Measurements from ENCODE around the gene BACH2. TPM values are rescaled to one million over a fixed set of nuclear protein-coding genes. Genes with fewer than 3 reads are reported as not detected.

The BACH2 gene
- total RNA-seq, 1 donor from 2014 or later: 7.7 TPM

DNA sequence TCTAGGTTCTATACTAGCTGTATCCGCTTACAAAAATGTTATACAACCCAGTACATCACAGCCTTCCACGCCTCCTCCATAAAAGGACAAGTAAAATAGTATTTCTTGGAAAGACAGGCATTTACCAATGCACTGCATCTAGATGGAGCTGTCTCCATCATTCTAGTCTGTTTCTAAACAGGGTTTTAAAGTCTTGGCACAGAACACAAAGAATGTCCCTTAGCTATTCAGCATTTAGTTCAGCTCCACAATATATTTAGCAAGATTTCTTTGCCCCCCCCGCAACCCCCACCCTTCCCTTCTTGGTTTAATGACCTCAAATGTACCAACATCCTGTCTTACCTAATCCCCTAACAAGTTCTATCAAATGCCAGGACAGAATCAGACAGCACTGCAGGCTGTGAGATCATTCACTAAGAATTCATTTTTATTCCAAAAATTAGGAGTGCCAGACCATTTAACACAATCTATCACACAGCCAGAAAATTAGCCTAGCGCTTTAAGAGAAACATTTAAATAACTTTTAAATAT lies 198.6 kb downstream of the BACH2 start:
- Histone ChIP-seq H3K27ac (peak overlapping the region; percentile 89 to 93), H3K9me3 (no peaks in the 10 kb centered on the region), H3K27me3 (no peaks in the 10 kb centered on the region), H3K36me3 (no peaks in the 10 kb centered on the region), H3K4me3 (peak overlapping the region in 1 of 2 donors; percentile 9), H3K4me1 (peaks cover 4 to 46% of the 10 kb centered on the region in 2 donors)
- intact Hi-C loops (cut with DNase I): loop anchor here (1.0 to 5.0 kb wide), 9 partner anchors 25 to 379 kb away; partner anchors contain the start of genes BACH2 and CASP8AP2
- peak; percentile 63 to 95 for DNase-seq (ENCODE audit: low spot score in 2 of 2)
- TF ChIP-seq, protein P1, sequence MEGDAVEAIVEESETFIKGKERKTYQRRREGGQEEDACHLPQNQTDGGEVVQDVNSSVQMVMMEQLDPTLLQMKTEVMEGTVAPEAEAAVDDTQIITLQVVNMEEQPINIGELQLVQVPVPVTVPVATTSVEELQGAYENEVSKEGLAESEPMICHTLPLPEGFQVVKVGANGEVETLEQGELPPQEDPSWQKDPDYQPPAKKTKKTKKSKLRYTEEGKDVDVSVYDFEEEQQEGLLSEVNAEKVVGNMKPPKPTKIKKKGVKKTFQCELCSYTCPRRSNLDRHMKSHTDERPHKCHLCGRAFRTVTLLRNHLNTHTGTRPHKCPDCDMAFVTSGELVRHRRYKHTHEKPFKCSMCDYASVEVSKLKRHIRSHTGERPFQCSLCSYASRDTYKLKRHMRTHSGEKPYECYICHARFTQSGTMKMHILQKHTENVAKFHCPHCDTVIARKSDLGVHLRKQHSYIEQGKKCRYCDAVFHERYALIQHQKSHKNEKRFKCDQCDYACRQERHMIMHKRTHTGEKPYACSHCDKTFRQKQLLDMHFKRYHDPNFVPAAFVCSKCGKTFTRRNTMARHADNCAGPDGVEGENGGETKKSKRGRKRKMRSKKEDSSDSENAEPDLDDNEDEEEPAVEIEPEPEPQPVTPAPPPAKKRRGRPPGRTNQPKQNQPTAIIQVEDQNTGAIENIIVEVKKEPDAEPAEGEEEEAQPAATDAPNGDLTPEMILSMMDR (IDR thresholded peaks at IDR 0.05): peak; percentile 26 to 59 (median 48)

DNA sequence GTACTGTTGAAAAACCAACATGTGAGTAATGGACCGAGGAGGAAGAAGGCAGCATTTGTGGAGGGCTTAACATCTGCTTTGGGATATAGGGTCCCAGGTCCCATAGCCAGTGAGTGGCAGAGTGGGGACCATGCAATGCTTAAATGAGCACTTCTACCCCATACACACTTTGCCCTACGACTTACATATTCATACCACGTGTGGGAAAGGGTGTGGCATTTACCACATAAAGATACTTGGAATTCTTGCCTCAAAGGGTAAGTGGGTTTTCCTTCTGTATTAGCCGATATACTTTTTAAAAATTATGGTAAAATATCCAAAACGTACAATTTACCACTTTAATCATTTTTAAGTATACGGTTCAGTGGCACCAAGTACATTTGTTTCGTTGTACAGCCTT lies 199.3 kb downstream of the BACH2 start:
- no peak for DNase-seq (ENCODE audit: low spot score in 2 of 2)
- intact Hi-C loops (cut with DNase I): loop anchor here (5.0 kb wide), 5 partner anchors 80 to 380 kb away; partner anchors contain the start of gene CASP8AP2
- TF ChIP-seq, protein P1 (IDR thresholded peaks at IDR 0.05): no peak
- peak overlapping the region in 1 of 2 donors; percentile 9 for H3K4me3 ChIP-seq
- H3K9me3 ChIP-seq: no peaks in the 10 kb centered on the region
- H3K27me3 ChIP-seq: no peaks in the 10 kb centered on the region
- H3K27ac ChIP-seq: peak overlapping the region; percentile 70 to 86
- H3K4me1 ChIP-seq: peaks cover 4 to 46% of the 10 kb centered on the region in 2 donors
- no peaks in the 10 kb centered on the region for H3K36me3 ChIP-seq

DNA sequence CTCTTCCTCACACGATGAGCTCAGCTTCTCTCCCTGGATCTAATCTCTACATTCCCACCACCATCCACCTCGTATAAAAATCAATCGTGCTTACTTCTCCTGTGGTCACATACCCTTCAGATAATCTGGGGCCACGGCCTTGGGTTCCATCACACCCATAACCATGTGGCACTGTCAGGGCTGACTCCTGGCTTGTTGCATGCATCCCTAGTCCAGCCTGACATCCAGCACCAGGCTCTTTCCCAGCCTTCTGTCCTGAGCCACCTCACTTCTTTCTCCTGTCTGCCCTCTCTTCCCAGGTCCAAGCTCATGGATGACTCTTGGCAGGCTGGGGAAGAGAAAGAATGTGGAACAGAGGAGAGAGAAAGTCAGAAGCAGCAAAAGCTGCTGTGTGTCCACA lies 199.8 kb downstream of the BACH2 start:
- Histone ChIP-seq H3K27me3 (no peaks in the 10 kb centered on the region), H3K9me3 (no peaks in the 10 kb centered on the region), H3K27ac (peak overlapping the region; percentile 70 to 86), H3K36me3 (no peaks in the 10 kb centered on the region), H3K4me1 (peaks cover 4 to 45% of the 10 kb centered on the region in 2 donors), H3K4me3 (no peak overlapping the region)
- intact Hi-C loops (cut with DNase I): loop anchor here (5.0 kb wide), 5 partner anchors 80 to 380 kb away; partner anchors contain the start of gene CASP8AP2
- TF ChIP-seq, protein P1 (IDR thresholded peaks at IDR 0.05): no peak
- no peak for DNase-seq (ENCODE audit: low spot score in 2 of 2)

DNA sequence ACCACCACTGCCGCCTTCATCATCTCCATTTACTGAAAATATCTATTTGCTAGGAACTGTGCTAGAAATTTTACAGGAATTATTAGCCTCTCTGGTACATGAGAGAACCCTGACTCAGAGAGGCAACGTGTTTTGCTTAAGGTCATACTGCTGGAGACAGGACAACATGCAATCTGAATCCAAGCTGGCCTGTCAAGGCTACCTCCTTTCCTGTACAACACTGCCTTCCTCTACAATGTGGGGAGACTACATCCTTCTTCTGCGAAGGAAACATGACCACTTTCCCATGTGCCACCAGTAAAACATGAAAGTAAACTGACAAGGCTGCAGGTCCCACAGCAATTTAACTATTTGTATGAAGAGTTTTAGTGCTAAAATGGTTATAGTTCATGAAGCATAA lies 200.9 kb downstream of the BACH2 start:
- TF ChIP-seq, protein P1 (IDR thresholded peaks at IDR 0.05): no peak
- peaks cover 4 to 42% of the 10 kb centered on the region in 2 donors for H3K4me1 ChIP-seq
- no peak overlapping the region for H3K4me3 ChIP-seq
- intact Hi-C loops (cut with DNase I): loop anchor here (5.0 kb wide), 5 partner anchors 82 to 382 kb away; partner anchors contain the start of gene CASP8AP2
- H3K36me3 ChIP-seq: no peaks in the 10 kb centered on the region
- peak overlapping the region; percentile 70 to 86 for H3K27ac ChIP-seq
- H3K9me3 ChIP-seq: no peaks in the 10 kb centered on the region
- DNase-seq (ENCODE audit: low spot score in 2 of 2): no peak
- H3K27me3 ChIP-seq: no peaks in the 10 kb centered on the region

DNA sequence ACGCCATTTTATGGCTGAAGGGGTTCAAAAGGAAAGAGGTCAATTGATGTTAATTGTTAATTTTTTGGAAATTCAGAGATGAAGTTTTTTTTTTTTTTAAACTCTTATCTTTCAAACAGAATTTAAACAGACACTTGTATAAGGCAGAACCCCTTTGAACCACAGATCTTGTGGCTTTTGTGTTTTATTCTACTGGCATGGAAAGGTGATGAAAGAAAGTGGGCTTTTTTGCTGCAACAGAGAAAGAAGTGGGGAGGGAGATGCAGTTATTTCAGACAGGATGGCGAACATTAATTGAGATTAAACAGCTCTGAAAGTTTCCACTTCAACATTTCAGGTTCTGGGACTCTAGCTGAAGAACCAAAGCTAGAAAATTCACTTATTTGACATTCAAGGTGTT lies 201.5 kb downstream of the BACH2 start:
- Histone ChIP-seq H3K27ac (peak overlapping the region in 1 of 2 donors; percentile 86), H3K4me1 (peaks cover 4 to 42% of the 10 kb centered on the region in 2 donors), H3K36me3 (no peaks in the 10 kb centered on the region), H3K4me3 (no peak overlapping the region), H3K9me3 (no peaks in the 10 kb centered on the region), H3K27me3 (no peaks in the 10 kb centered on the region)
- DNase-seq (ENCODE audit: low spot score in 2 of 2): no peak
- TF ChIP-seq, protein P1 (IDR thresholded peaks at IDR 0.05): no peak
- intact Hi-C loops (cut with DNase I): loop anchor here (5.0 kb wide), 5 partner anchors 82 to 382 kb away; partner anchors contain the start of gene CASP8AP2

All from ascending aorta (tissue), 2 donors.